ENCODE results near the gene SLC25A48.

DNA sequence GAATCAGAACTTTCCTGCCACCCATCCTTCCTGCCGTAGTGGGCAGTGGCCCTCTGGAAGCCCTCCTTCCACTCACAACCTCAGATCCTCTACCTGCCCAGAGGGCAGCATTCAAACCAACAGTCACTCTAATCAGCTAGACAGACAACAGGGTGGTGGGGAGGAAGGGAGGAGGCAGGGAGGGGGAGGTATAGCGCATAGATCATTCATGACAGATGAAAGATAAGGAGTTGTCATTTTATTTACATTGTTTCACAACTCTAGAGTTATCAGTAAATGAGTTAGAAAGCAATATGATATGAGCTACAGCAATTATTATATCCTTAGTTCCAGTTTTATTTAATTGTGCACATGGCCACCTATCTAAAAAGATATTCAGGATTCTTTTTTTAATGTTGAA lies 60.3 kb downstream of the SLC25A48 start:
- TF ChIP-seq, protein P1, sequence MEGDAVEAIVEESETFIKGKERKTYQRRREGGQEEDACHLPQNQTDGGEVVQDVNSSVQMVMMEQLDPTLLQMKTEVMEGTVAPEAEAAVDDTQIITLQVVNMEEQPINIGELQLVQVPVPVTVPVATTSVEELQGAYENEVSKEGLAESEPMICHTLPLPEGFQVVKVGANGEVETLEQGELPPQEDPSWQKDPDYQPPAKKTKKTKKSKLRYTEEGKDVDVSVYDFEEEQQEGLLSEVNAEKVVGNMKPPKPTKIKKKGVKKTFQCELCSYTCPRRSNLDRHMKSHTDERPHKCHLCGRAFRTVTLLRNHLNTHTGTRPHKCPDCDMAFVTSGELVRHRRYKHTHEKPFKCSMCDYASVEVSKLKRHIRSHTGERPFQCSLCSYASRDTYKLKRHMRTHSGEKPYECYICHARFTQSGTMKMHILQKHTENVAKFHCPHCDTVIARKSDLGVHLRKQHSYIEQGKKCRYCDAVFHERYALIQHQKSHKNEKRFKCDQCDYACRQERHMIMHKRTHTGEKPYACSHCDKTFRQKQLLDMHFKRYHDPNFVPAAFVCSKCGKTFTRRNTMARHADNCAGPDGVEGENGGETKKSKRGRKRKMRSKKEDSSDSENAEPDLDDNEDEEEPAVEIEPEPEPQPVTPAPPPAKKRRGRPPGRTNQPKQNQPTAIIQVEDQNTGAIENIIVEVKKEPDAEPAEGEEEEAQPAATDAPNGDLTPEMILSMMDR (IDR thresholded peaks at IDR 0.05) = no peak
- no peak for TF ChIP-seq POLR2A (IDR thresholded peaks at IDR 0.05)

All from ovary (tissue), 3 donors.